SK-N-SH (cell line): ENCODE measurements around the gene SLC5A1. TPM values are rescaled to one million over a fixed set of nuclear protein-coding genes. Genes with fewer than 3 reads are reported as not detected.
A peak's percentile ranks its signal among the peaks of the same experiment; 100 is the strongest.

Experiments
- CTCF ChIA-PET: fragments of 300-600, 350-600 bp; formaldehyde crosslinking; extraction: SDS; loops from one replicate; lab custom pipeline; 2021; lab: Yijun Ruan, JAX
- POLR2A ChIA-PET: fragments of 350-600 bp; sonication (Branson Sonifier 250); formaldehyde crosslinking; extraction: SDS; loops from one replicate; lab custom pipeline; 2020; ENCODE audit warnings: antibody characterized with exemption, inconsistent platforms; lab: Yijun Ruan, JAX
- DNase-seq: peaks from one replicate; pipeline ENCODE4 v3.0.0; 2012
- H2AFZ ChIP-seq: fragments of 200-600 bp; sonication (generic); 2 replicates; pipeline ENCODE4 v1.8.1; 2016; ENCODE audit warnings: antibody characterized with exemption, mild to moderate bottlenecking, low read depth
- H3F3A ChIP-seq: fragments of 200-600 bp; sonication (generic); replicated peaks from 2 replicates; pipeline ENCODE3; 2016; ENCODE audit warnings: antibody characterized with exemption, mild to moderate bottlenecking; ENCODE audit not compliant: insufficient read depth
- H3K27ac ChIP-seq, 2 experiments: fragments of 200-500 bp in 1 of 2; fragments of 200-600 bp in 1 of 2; sonication (Bioruptor generic) in 1 of 2; sonication (generic), shearing (Covaris generic) in 1 of 2; 2 replicates each; pipeline versions ENCODE4 v1.5.1 to v1.6.1; 2014 to 2016; ENCODE audit warnings: low read depth in 2 of 2, inconsistent platforms in 1 of 2, low read length in 1 of 2, mild to moderate bottlenecking in 1 of 2, mixed read lengths in 1 of 2
- H3K27me3 ChIP-seq: fragments of 200-600 bp; sonication (generic), shearing (Covaris generic); 2 replicates; pipeline ENCODE4 v1.6.1; 2016; ENCODE audit warnings: mixed run types; ENCODE audit not compliant: insufficient read depth
- H3K36me3 ChIP-seq, 2 experiments: fragments of 200-500 bp in 1 of 2; fragments of 200-600 bp in 1 of 2; sonication (Bioruptor generic) in 1 of 2; sonication (generic) in 1 of 2; replicated peaks in 1 of 2; 2 replicates each; pipeline versions ENCODE3 to v1.5.1; 2014 to 2016; ENCODE audit warnings: low read length in 1 of 2, mild to moderate bottlenecking in 1 of 2; ENCODE audit not compliant: insufficient read depth in 2 of 2, control insufficient read depth in 1 of 2
- H3K4me1 ChIP-seq, 2 experiments: fragments of 200-500 bp in 1 of 2; fragments of 200-600 bp in 1 of 2; sonication (Bioruptor generic) in 1 of 2; sonication (generic), shearing (Covaris generic) in 1 of 2; 2 replicates each; pipeline versions ENCODE4 v1.5.1 to v1.6.1; 2014 to 2016; ENCODE audit warnings: low read depth in 1 of 2, low read length in 1 of 2, mixed run types in 1 of 2; ENCODE audit not compliant: insufficient read depth in 2 of 2, control insufficient read depth in 1 of 2
- H3K4me2 ChIP-seq: fragments of 200-600 bp; sonication (generic), shearing (Covaris generic); 2 replicates; pipeline ENCODE4 v1.6.1; 2017; ENCODE audit warnings: mixed run types
- H3K4me3 ChIP-seq, 2 experiments: fragments of 200-500 bp in 1 of 2; fragments of 200-600 bp in 1 of 2; sonication (Bioruptor generic) in 1 of 2; sonication (generic), shearing (Covaris generic) in 1 of 2; 2 replicates each; pipeline versions ENCODE4 v1.5.1 to v1.8.1; 2014 to 2016; ENCODE audit warnings: low read depth in 2 of 2, inconsistent platforms in 1 of 2, low read length in 1 of 2, mild to moderate bottlenecking in 1 of 2, mixed read lengths in 1 of 2, moderate library complexity in 1 of 2
- H3K79me2 ChIP-seq: fragments of 200-600 bp; sonication (generic); 2 replicates; pipeline ENCODE4 v1.8.1; 2017; ENCODE audit warnings: mild to moderate bottlenecking; ENCODE audit not compliant: insufficient read depth
- H3K9ac ChIP-seq: fragments of 200-600 bp; sonication (generic); 2 replicates; pipeline ENCODE4 v1.6.1; 2017; ENCODE audit warnings: mixed run types
- H3K9me2 ChIP-seq: fragments of 200-600 bp; sonication (generic); 2 replicates; pipeline ENCODE4 v1.6.1; 2017; ENCODE audit warnings: mixed run types
- H3K9me3 ChIP-seq: fragments of 200-600 bp; sonication (generic); 2 replicates; pipeline ENCODE4 v1.6.1; 2017; ENCODE audit warnings: mixed run types, mild to moderate bottlenecking, moderate library complexity
- H4K20me1 ChIP-seq: fragments of 200-600 bp; sonication (generic); 2 replicates; pipeline ENCODE4 v1.6.1; 2017; ENCODE audit warnings: mild to moderate bottlenecking, mixed run types; ENCODE audit not compliant: insufficient read depth
- JUND ChIP-seq: IDR thresholded peaks from 2 replicates; pipeline ENCODE4 v1.4.0; 2012
- NFIC ChIP-seq: IDR thresholded peaks from 2 replicates; pipeline ENCODE4 v1.4.0; 2012; ENCODE audit warnings: borderline replicate concordance
- REST ChIP-seq: IDR thresholded peaks from 2 replicates; pipeline ENCODE4 v1.6.1; 2012; ENCODE audit warnings: mild to moderate bottlenecking, low read depth, low read length, moderate library complexity
- SIN3A ChIP-seq: IDR thresholded peaks from 2 replicates; pipeline ENCODE4 v1.6.1; 2012; ENCODE audit warnings: low read depth, mild to moderate bottlenecking, low read length, moderate library complexity, borderline replicate concordance
- WGBS: methylation state at CpG from one replicate; pipeline ENCODE4 v1.1.6; 2017; ENCODE audit warnings: low lambda C conversion rate; 5-methylcytosine and 5-hydroxymethylcytosine counted together
- polyA plus RNA-seq, 3 experiments: library from polyadenylated mRNA; depleted of rRNA; stranded (reverse); fragments of >200 nt; gene quantifications; 2 replicates each; pipeline ENCODE4 v1.2.3, GENCODE V29; 2012
- TF ChIP-seq, protein P1 (sequence below): IDR thresholded peaks from 2 replicates; pipeline ENCODE4; 2012
- TF ChIP-seq, protein P2 (sequence below): fragments of 200-600 bp; sonication (generic); IDR thresholded peaks from 2 replicates; pipeline ENCODE4 v1.6.1; 2017; ENCODE audit warnings: antibody characterized with exemption, mild to moderate bottlenecking, moderate library complexity

SLC5A1 gene
- polyA plus RNA-seq, 1 of the 3 experiments (the other 2 are of a cell fraction): not detected

- Histone ChIP-seq H3F3A (no peaks in the 10 kb centered on the region), H3K4me1 (no peaks in the 10 kb centered on the region), H3K79me2 (no peaks in the 10 kb centered on the region)
- WGBS: 60% methylated on average over 2 of the region's 20 CpGs
- POLR2A ChIA-PET: no interaction called here
- TF ChIP-seq NFIC: no peak
- TF ChIP-seq, protein P1, sequence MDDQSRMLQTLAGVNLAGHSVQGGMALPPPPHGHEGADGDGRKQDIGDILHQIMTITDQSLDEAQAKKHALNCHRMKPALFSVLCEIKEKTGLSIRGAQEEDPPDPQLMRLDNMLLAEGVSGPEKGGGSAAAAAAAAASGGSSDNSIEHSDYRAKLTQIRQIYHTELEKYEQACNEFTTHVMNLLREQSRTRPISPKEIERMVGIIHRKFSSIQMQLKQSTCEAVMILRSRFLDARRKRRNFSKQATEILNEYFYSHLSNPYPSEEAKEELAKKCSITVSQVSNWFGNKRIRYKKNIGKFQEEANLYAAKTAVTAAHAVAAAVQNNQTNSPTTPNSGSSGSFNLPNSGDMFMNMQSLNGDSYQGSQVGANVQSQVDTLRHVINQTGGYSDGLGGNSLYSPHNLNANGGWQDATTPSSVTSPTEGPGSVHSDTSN: no peak
- TF ChIP-seq, all 33 proteins: peak for 0
- H3K27me3 ChIP-seq: no peaks in the 10 kb centered on the region; the same call in 1 of the 2 replicates
- no peaks in the 10 kb centered on the region for H3K9me2 ChIP-seq
- DNase-seq: no peak
- H3K9me3 ChIP-seq: no peaks in the 10 kb centered on the region
- CTCF ChIA-PET: no interaction called here
- H3K4me2 ChIP-seq: no peak overlapping the region
- H2AFZ ChIP-seq: no peak overlapping the region
- H3K9ac ChIP-seq: no peak overlapping the region
- no peaks in the 10 kb centered on the region for H4K20me1 ChIP-seq
- H3K27ac ChIP-seq: no peak overlapping the region
- no peak overlapping the region for H3K4me3 ChIP-seq
- no peaks in the 10 kb centered on the region for H3K36me3 ChIP-seq
Measured at GRCh38 chr22:32120603-32121002, 77.5 kb downstream of the SLC5A1 start.

DNA sequence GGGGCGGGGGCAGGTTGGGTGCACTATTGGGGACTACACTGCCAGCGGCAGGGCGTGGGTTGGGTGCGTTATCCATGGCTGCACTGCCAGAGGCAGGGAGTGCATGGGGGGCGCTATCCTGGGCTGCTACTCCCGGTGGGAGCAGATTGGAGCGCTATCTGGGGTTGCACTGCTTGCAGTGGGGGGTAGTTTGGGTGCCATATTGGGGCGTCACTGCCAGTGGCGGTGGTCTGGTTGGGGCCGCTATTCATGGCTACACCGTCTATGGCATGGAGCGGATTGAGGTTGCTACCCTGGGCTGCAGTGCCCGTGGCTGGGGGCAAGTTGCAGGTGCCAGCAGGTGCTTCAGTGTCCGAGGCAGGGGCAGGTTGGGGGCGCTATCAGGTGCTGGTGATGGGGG is 79.8 kb downstream of the SLC5A1 start:
- Histone ChIP-seq H3K27me3 (no peaks in the 10 kb centered on the region), H3K36me3 (no peaks in the 10 kb centered on the region), H3K4me3 (no peak overlapping the region), H3K9me2 (no peaks in the 10 kb centered on the region), H4K20me1 (no peaks in the 10 kb centered on the region), H2AFZ (no peak overlapping the region), H3K4me1 (no peaks in the 10 kb centered on the region), H3K27ac (no peak overlapping the region)
- CTCF ChIA-PET: no interaction called here
- TF ChIP-seq JUND: no peak
- TF ChIP-seq, all 33 proteins: peak for 0
- no peak overlapping the region for H3K9ac ChIP-seq
- H3K79me2 ChIP-seq: no peaks in the 10 kb centered on the region
- DNase-seq: no peak
- POLR2A ChIA-PET: no interaction called here
- whole genome bisulfite sequencing: 64% methylated on average over 9 of the region's 15 CpGs
- H3K4me2 ChIP-seq: no peak overlapping the region
- no peaks in the 10 kb centered on the region for H3K9me3 ChIP-seq
- no peaks in the 10 kb centered on the region for H3F3A ChIP-seq

- Histone ChIP-seq H3F3A (no peaks in the 10 kb centered on the region), H4K20me1 (no peaks in the 10 kb centered on the region), H3K4me3 (no peak overlapping the region), H3K27ac (no peak overlapping the region), H3K4me1 (no peaks in the 10 kb centered on the region), H3K4me2 (no peak overlapping the region), H3K36me3 (no peaks in the 10 kb centered on the region), H3K9me2 (no peaks in the 10 kb centered on the region), H2AFZ (no peak overlapping the region), H3K79me2 (no peaks in the 10 kb centered on the region), H3K9me3 (no peaks in the 10 kb centered on the region), H3K27me3 (no peaks in the 10 kb centered on the region), H3K9ac (no peak overlapping the region)
- no peak for DNase-seq
- CTCF ChIA-PET: no interaction called here
- WGBS: 81% methylated on average over 9 of the region's 10 CpGs
- POLR2A ChIA-PET: no interaction called here
- TF ChIP-seq REST: no peak
- no peak for TF ChIP-seq SIN3A
- TF ChIP-seq, protein P2, sequence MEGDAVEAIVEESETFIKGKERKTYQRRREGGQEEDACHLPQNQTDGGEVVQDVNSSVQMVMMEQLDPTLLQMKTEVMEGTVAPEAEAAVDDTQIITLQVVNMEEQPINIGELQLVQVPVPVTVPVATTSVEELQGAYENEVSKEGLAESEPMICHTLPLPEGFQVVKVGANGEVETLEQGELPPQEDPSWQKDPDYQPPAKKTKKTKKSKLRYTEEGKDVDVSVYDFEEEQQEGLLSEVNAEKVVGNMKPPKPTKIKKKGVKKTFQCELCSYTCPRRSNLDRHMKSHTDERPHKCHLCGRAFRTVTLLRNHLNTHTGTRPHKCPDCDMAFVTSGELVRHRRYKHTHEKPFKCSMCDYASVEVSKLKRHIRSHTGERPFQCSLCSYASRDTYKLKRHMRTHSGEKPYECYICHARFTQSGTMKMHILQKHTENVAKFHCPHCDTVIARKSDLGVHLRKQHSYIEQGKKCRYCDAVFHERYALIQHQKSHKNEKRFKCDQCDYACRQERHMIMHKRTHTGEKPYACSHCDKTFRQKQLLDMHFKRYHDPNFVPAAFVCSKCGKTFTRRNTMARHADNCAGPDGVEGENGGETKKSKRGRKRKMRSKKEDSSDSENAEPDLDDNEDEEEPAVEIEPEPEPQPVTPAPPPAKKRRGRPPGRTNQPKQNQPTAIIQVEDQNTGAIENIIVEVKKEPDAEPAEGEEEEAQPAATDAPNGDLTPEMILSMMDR: 0 out of 2 replicates have a peak, but pooled peaks have one; percentile 14
Measured at GRCh38 chr22:32123657-32124056, 80.6 kb downstream of the SLC5A1 start.
